Astrocyte of the cerebellum (primary cell): ENCODE measurements around the gene PCDHGA11.

ENCODE experiments used
- DNase-seq: peaks from one replicate; pipeline ENCODE4 v3.0.0-alpha.2; 2011; ENCODE audit warnings: low read depth
- H3K4me3 ChIP-seq: 2 replicates; pipeline ENCODE4 v1.5.1; 2011; ENCODE audit warnings: mild to moderate bottlenecking, low read depth, low read length, moderate library complexity
- in situ Hi-C: cut with HindIII; loops from 2 replicates; pipeline ENCODE4 v1.10.0; 2017; ENCODE audit warnings: low sequenced_read_pairs
- TF ChIP-seq, protein P1 (sequence below): IDR thresholded peaks from 2 replicates; pipeline ENCODE4 v1.5.1; 2012; ENCODE audit warnings: low read length, low read depth, moderate library complexity, mild to moderate bottlenecking; ENCODE audit errors: missing control alignments

The PCDHGA11 gene

GRCh38 chr5:141439411-141440141 is 18.7 kb downstream of the PCDHGA11 start:
- TF ChIP-seq, protein P1, sequence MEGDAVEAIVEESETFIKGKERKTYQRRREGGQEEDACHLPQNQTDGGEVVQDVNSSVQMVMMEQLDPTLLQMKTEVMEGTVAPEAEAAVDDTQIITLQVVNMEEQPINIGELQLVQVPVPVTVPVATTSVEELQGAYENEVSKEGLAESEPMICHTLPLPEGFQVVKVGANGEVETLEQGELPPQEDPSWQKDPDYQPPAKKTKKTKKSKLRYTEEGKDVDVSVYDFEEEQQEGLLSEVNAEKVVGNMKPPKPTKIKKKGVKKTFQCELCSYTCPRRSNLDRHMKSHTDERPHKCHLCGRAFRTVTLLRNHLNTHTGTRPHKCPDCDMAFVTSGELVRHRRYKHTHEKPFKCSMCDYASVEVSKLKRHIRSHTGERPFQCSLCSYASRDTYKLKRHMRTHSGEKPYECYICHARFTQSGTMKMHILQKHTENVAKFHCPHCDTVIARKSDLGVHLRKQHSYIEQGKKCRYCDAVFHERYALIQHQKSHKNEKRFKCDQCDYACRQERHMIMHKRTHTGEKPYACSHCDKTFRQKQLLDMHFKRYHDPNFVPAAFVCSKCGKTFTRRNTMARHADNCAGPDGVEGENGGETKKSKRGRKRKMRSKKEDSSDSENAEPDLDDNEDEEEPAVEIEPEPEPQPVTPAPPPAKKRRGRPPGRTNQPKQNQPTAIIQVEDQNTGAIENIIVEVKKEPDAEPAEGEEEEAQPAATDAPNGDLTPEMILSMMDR, result no peak
- DNase-seq, result no peak
- in situ Hi-C loops, result no loop called here
- H3K4me3 ChIP-seq, result no peak overlapping the region

- in situ Hi-C loops, result no loop called here
- TF ChIP-seq, protein P1, result no peak
- DNase-seq, result no peak
- no peak overlapping the region for H3K4me3 ChIP-seq
Observed at GRCh38 chr5:141440341-141440740, 19.5 kb downstream of the PCDHGA11 start.

DNA sequence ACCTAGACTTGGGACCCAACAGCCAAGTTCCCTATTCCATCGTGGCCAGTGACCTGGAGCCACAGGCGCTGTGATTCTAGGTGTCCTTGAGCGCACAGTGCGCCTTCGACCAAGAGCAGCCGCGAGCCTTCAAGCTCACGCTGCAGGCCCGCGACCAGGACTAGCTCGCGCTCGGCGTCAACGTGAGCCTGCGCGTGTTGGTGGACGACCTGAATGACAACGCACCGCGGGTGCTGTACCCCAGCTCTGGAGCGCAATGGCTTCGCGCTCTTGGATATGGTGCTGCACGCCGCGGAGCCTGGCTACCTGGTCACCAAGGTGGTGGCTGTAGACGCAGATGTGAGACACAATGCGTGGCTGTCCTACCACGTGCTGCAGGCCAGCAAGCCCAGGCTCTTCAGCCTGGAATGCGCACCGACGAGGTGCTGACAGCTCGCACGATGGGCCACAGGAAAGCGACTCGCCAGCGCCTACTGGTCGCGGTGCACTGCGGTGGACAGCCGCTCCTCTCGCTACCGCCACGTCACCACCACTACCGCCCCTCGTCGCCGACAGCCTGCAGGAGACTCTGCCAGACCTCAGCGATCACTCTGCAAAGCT is 20.8 kb downstream of the PCDHGA11 start:
- no peak for DNase-seq
- in situ Hi-C loops, result no loop called here
- H3K4me3 ChIP-seq, result no peak overlapping the region
- TF ChIP-seq, protein P1, result no peak

GRCh38 chr5:141465351-141465750 is 44.5 kb downstream of the PCDHGA11 start:
- no peak for DNase-seq
- in situ Hi-C loops, result no loop called here

More at GRCh38 chr5:141465351-141465750, 44.5 kb downstream of the PCDHGA11 start:
- TF ChIP-seq, protein P1, result no peak
- H3K4me3 ChIP-seq, result no peak overlapping the region
